SH-SY5Y (cell line): ENCODE measurements around the gene HOXB7.

Experiments
- GATA2 ChIP-seq: IDR thresholded peaks from 2 replicates; pipeline ENCODE4 v1.6.1; 2011; ENCODE audit warnings: mild to moderate bottlenecking, low read depth, low read length
- GATA3 ChIP-seq: IDR thresholded peaks from 2 replicates; pipeline ENCODE4 v1.6.1; 2011; ENCODE audit warnings: low read depth, mild to moderate bottlenecking, low read length, moderate library complexity

Gene HOXB7

DNA sequence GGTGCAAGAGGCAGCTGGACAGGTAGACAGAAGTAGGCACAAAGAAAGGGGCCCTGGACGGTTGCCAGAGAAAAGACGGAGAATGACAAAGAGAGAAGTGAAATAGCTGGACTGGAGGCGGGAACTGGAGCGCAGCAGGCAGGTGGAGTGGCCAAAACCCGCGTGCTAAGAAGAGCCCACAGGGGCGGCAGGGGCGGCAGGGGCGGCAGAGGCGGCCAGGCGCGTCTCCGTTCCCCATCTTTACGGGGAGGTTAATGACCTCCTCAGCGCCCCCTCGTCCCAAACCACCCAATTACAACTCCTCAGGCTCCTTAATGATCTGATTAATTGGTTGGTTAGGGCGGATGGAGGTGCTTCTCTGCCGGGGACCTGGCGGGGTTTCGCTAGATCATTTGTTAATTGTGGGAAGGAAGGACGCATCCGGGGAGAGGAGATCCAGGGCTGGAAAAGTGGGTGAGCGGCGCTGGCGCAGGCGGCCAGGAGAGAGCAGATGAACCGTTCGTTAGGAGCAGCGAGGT is 30.8 kb upstream of the HOXB7 start:
- TF ChIP-seq GATA3 (no peak), GATA2 (no peak)

DNA sequence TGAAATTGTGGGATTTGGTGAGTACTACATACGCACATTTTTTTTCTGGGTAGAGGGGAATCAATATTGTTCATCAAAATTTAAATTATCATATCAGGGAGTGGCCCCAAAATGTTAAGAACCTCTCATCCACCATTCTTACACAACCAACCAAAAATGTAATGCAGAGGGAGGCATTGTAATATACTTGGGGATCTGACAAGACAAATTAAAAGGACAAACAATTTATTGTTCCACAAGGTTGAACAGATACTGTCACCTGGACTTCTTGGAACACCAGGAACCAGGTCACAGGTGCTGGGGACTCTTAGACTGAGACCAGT is 30.0 kb upstream of the HOXB7 start:
- TF ChIP-seq GATA3 (no peak), GATA2 (no peak)

DNA sequence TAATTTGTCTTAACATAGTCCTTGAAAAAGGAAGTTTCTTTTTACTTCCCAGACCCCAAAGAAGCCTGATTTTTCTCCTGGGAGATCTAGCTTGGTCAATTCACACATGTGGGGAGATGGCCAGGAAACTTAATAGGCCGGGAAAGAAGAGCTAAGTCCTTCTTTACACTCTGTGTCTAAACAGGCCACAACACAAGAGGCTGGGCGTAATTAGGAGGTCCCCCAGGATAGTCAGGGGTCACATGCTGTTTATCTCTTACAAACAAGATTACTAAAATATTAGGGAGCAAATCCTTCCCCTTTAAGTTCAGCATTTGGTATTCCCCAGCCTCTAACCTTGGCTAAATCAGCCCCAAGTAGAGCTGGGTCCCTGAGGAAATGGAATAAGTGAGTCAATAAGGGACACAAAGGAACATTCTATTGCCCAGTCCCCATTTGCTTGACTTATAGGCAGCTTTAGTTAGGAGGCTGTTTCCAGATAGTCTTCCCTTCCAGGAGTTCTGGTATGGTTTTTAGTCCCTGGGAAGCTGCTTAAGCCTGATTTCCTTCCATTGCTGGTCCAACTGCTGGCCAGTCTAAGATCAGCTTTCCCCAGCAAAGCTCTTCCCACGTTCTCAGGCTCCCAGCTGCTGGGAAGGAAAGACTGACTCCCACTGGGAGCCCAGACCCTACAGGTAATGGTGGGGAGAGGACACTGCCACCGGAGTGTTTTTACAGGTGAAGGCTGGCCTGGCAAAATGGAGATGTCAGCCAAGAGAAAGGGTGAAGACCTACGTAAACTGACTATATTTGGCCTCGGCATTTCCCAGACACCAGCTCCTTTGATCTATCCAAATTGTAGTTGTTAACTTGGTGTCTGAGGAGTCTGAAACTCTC is 29.4 kb upstream of the HOXB7 start:
- TF ChIP-seq GATA3 (no peak), GATA2 (no peak)

DNA sequence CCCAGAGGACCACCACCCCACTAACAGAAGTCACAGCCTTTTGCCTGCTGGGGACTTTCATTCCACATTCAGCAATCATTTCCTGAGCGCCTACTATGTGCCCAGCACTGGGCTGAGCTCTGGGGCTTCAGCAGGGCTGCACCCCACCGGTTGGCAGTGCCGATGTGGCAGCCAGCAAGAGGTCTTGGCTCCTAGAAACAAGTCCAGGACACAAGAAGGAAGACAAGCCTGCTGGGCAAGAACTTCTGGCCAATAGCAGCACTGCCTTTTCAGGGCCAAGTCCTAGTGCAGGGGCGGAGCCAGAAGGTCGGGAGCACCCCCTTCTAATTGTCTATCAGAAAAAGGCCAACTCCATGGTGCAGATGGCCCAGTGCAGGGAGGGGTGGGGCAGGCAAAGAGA is 28.3 kb upstream of the HOXB7 start:
- TF ChIP-seq GATA3 = no peak
- TF ChIP-seq GATA2 = no peak

DNA sequence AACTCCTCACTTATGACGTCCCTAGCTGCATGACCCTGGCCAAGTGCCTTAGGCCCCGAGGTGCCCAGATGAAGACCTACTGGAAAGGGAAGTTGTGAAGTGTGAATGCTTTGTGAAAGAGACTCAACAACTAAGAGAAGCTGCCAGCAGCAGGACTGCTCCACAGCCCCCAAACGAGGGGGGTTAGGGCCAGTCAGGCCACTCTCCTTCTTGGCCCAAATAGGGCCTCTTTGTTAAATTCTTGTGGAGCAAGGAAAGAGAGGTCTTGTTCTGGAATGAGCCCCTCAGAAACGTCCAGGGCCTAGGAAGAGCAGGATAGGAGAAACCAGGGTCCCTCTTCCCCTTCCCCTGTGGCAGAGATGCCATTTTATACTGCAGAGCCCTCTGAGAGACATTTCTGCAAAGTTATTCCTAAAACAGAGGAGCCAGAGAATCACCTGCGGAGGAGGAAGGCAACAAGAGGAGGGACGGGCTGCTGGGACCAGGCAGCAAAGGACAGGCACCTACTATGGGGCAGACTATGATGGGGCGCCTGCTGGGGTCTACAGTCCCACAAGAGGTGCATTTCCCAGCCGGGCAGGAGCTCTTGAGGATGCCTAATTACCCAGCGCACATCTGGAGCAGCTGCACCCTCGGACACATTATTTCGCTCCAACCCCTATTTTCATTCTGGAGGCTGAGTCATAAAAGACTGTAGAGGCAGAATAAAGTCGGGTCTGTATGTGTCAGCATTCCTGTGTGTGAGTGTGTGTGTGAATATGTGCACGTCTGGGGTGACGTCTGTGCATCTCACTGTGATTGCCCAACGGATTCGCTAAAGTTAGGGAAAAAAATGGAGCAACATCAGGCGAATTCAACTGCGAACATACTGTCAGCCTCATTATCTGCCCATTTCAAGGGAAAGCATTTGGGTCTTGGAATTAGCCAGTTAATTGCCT is 26.8 kb upstream of the HOXB7 start:
- TF ChIP-seq GATA2 (no peak), GATA3 (no peak)

DNA sequence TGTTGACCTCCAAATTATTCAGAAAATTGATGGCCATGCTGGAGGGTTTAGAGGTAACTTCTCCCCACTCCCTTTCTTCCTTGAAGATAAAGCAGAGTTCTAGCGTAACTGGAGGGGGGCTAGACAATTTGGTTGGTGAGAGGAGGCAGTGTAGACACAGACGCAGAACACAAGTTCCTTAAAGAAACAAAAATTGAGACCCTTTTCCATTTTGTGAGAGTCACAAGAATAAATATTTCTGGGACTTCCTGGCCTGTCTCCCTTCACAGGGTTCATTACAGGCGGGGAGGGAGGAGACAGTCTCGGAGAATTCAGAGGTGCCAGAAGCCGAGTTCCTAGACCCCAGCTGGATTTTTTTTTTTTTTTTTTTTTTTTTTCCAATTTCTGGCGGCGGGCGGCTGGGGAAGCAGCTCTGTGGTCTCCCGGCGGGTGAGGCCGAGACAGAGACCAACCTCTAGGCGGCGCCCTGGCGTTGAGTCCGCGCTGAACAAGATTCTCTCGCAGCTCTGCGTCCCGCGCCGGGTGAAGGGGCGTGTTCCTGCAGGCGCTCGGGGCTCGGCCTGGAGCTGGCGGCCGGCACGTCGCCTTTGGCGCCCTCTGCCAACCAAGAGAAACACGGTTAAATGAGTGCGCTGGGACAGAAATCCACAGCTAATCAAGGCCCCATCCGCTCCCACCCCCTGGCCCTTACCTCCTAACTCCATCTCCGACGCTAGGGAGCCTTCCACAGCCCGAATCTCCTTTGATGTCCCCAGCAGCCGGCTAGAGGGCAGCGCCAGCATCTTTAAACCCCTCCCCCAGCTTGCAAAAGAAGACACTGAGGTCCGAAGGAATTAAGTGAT is 25.6 kb upstream of the HOXB7 start:
- TF ChIP-seq GATA2 (no peak), GATA3 (no peak)

DNA sequence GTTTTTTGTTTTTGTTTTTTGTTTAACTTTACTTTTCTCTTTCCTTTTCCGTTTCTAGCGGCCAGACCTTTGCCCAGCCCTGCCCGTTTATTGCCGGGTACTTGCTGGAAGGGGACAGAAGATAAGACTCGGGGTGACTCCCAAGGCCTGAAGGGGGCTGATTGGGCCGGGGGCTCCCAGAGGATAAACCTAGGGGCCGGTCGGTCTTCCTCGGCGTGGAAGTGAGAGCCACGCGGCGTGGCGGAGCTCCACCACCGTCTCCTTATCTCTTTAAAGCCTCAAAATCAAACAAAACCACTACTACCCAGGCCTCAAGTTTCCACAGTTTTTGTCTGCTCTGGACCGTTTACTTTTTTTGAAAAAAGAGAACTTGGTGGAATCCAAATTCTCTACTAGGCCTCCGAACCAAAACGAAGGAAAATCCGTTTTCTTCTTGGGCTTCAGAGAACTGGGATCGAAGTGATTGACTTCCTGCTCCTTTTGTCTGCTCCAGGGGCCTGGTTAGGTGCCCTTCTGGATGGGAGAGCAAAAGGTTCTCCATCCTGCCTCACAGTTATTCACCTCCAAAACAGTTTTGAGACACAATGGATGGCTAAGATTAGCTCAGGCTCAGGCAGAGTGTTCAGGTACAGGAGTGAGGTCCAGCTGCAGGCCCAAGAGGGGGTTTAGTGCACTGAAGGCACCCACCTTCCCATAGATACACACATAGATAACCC is 23.8 kb upstream of the HOXB7 start:
- no peak for TF ChIP-seq GATA2
- no peak for TF ChIP-seq GATA3

DNA sequence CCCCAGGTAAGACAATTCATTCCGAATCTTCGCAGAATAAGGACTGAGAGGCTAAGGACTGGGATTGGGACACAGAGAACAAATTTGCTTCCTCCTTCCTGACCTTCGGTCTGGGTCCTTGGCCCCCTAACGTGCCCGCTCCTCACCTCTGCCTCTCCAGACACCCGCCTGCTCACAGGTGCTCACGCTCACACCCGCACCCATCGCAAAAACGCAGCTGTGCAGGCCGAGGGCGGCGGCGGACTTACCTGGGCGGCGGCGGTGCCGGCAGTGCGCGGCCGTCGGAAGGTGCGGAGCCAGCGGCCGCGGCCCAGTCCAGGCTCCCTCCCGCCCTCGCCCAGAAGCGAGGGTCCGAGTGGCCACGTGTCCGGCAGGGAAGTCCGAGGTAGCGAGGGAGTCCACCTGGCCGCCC is 22.5 kb upstream of the HOXB7 start:
- TF ChIP-seq GATA2 = no peak
- TF ChIP-seq GATA3 = no peak

DNA sequence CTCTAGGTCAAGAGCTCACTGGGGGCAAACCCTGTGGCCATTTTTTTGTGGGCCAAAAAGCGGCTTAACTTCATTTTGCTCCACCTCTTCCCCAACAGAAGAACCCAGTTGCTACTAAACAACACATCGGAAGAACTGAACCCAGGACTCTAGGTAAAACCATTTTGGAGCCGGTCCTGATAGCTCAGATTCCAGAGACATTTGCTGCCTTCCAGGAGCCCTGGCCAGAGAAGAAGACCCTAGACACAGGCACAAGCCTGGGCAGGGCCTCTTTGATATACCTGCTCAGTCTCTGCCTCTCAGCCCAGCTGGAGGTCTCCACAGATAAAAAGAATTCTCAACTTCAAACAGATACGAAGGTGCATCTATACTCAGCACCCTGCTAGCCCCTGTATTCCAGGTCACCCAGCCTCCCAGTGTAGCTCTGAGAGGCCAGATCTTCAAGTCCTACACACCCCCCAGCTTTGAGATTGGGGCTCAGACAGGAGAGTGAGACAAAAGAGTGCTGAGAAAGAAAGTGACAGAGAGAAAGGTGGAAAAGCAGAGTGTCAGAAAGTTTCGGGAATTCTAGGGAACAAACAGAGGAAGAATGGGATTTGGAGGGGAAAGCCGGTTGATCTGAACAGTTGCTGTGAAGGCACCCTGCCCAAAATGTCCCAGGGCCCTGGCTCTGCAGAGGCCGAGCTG is 21.9 kb upstream of the HOXB7 start:
- TF ChIP-seq GATA2 (no peak), GATA3 (no peak)

DNA sequence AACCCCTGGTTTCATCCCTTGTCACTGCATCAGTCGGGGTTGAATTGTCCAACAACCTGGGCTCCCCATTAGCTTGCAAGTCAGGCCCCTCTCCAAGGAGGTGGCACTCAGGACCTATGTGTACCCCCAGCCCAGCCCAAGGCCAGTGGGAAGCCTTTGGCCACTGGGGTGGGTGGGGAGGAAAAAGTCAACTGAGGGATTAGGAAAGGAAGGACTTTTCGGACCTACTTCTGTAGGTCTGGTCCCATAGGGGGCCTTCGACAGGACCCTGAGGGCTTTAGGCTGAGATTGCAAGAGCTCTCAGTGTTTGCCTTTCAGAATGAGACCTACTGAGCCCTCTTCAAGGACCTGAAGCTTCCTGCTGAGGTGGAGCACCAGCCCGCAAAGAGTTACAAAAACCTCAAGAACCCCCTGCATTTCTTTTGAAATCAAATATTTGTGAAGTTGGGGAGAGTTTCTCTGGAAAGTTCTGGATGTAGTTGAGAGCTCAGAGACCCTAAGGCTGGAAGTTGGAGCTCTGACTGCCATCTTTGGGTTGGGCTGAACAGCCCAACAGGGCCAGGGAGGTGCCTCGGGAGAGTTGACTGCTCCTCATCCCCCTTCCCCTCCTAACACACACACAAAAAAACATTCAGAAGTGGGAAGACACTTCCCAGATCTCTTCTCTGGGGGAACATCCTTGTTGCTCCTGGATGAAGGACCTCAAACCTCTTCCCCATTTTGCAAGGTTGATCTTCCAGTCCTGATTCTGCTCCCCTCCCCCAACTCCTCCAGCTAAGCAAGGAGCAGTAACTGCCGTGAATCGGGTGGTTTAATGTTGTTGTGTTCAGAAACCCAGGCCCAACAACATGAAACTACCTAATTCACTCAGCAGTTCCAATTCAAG is 21.1 kb upstream of the HOXB7 start:
- TF ChIP-seq GATA2 = no peak
- TF ChIP-seq GATA3 = no peak

DNA sequence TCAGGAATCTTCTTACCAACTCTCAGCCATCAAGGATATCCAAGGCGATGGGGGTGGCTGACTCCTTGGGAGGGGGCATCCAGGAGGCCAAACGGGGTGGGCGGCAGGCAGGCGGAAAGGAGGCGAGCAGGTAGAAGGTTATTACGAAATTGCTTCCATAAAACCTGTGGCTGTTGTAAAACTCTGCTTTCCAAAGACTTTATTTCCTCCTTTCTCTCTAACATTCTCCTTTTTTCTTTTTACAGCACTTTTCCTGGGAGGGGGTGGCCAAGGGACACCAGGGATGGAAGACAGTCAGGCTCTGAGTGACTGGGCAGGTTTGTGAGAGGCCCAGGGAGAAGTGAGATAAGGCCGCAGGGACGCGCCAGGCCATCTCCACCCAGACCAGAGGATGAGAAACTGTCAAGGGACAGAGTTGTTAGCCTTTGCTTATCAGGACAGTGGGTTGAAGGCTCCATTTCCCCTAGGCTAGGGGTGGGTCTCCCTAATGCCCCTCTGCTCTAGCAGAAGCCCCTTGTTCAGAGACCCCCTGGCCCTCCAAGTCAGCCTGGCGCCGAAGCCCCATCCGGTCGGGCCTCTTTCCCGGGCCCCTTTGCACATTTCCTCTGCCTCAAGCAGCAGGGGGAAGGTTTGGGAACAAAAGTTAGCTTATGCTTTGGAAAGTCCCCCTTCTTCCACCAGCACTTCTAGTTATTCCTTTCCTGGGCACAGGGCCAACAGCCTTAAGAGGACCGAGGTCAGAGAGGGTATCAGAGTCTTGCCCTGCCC is 20.3 kb upstream of the HOXB7 start:
- TF ChIP-seq GATA2 (no peak), GATA3 (no peak)
